Calu3 (cell line): ENCODE measurements around the gene FTO. TPM values are rescaled to one million over a fixed set of nuclear protein-coding genes. Genes with fewer than 3 reads are reported as not detected.

Experiments
- BruUV-seq: library from RNA; stranded (reverse); fragments of 400-500 nt; replicated peaks from 2 replicates; lab custom pipeline; 2021; lab: Mats Ljungman, UMichigan
- CTCF ChIA-PET: fragments of 300-600 bp; sonication (Branson Sonifier 250); formaldehyde crosslinking; loops from one replicate; lab custom pipeline; 2022; ENCODE audit warnings: antibody characterized with exemption; lab: Charles Lee
- DNase-seq: peaks from one replicate; pipeline ENCODE4 v3.0.0; 2022
- H3K27ac Mint-ChIP-seq: one replicate; pipeline ENCODE4 v1.8.0; 2022; ENCODE audit warnings: mixed read lengths; ENCODE audit not compliant: unreplicated experiment
- H3K27me3 Mint-ChIP-seq: one replicate; pipeline ENCODE4 v1.8.0; 2022; ENCODE audit warnings: mixed read lengths; ENCODE audit not compliant: unreplicated experiment
- H3K36me3 Mint-ChIP-seq: one replicate; pipeline ENCODE4 v1.8.0; 2022; ENCODE audit warnings: mild to moderate bottlenecking, moderate library complexity, mixed read lengths; ENCODE audit not compliant: insufficient read depth, unreplicated experiment
- H3K4me1 Mint-ChIP-seq: one replicate; pipeline ENCODE4 v1.8.0; 2022; ENCODE audit warnings: mild to moderate bottlenecking, low read depth, mixed read lengths; ENCODE audit not compliant: unreplicated experiment
- H3K4me3 Mint-ChIP-seq: one replicate; pipeline ENCODE4 v1.8.0; 2022; ENCODE audit warnings: mild to moderate bottlenecking, low read depth, moderate library complexity, mixed read lengths; ENCODE audit not compliant: unreplicated experiment
- H3K9me3 Mint-ChIP-seq: one replicate; pipeline ENCODE4 v1.8.0; 2022; ENCODE audit warnings: low read depth, mixed read lengths; ENCODE audit not compliant: unreplicated experiment
- CTCF ChIP-seq: fragments of 200-600 bp; IDR thresholded peaks from one replicate; pipeline ENCODE4 v1.8.0; 2022; ENCODE audit warnings: antibody characterized with exemption; ENCODE audit not compliant: unreplicated experiment
- intact Hi-C: fragments of 100-400 bp; cut with micrococcal nuclease; formaldehyde crosslinking; loops from one replicate; pipeline ENCODE4 v1.10.0; 2022; ENCODE audit not compliant: unreplicated experiment
- total RNA-seq: library from RNA; stranded (reverse); gene quantifications from 2 replicates; pipeline ENCODE4 v1.2.3, GENCODE V29; 2022

Gene FTO
- total RNA-seq, 1 experiment from 2014 or later, result 68.9 TPM

GRCh38 chr16:53967572-53967971 lies 263.6 kb downstream of the FTO start:
- no peaks in the 10 kb centered on the region for H3K36me3 Mint-ChIP-seq
- no peaks in the 10 kb centered on the region for H3K27me3 Mint-ChIP-seq
- H3K9me3 Mint-ChIP-seq, result no peaks in the 10 kb centered on the region
- H3K4me1 Mint-ChIP-seq, result no peaks in the 10 kb centered on the region
- DNase-seq, result no peak
- TF ChIP-seq CTCF, result no peak
- H3K27ac Mint-ChIP-seq, result no peak overlapping the region
- no TSS peak for BruUV-seq
- CTCF ChIA-PET, result no interaction called here
- intact Hi-C loops, result no loop called here
- H3K4me3 Mint-ChIP-seq, result no peak overlapping the region

GRCh38 chr16:53968454-53968853 lies 264.5 kb downstream of the FTO start:
- DNase-seq, result no peak
- no TSS peak for BruUV-seq

GRCh38 chr16:53968896-53969295 lies 264.9 kb downstream of the FTO start:
- CTCF ChIA-PET, result no interaction called here
- Mint-ChIP-seq H3K4me3 (no peak overlapping the region), H3K27me3 (no peaks in the 10 kb centered on the region), H3K9me3 (no peaks in the 10 kb centered on the region), H3K4me1 (no peaks in the 10 kb centered on the region), H3K36me3 (no peaks in the 10 kb centered on the region), H3K27ac (no peak overlapping the region)
- intact Hi-C loops, result no loop called here
- DNase-seq, result no peak
- no peak for TF ChIP-seq CTCF
- no TSS peak for BruUV-seq

More at GRCh38 chr16:53968454-53968853, 264.5 kb downstream of the FTO start:
- CTCF ChIA-PET, result no interaction called here
- no peak for TF ChIP-seq CTCF
- no peaks in the 10 kb centered on the region for H3K27me3 Mint-ChIP-seq
- H3K27ac Mint-ChIP-seq, result no peak overlapping the region
- intact Hi-C loops, result no loop called here
- no peaks in the 10 kb centered on the region for H3K9me3 Mint-ChIP-seq
- no peaks in the 10 kb centered on the region for H3K4me1 Mint-ChIP-seq
- H3K36me3 Mint-ChIP-seq, result no peaks in the 10 kb centered on the region
- H3K4me3 Mint-ChIP-seq, result no peak overlapping the region

- Mint-ChIP-seq H3K4me3 (no peak overlapping the region), H3K27ac (no peak overlapping the region), H3K27me3 (no peaks in the 10 kb centered on the region), H3K4me1 (no peaks in the 10 kb centered on the region), H3K36me3 (no peaks in the 10 kb centered on the region), H3K9me3 (no peaks in the 10 kb centered on the region)
- intact Hi-C loops, result no loop called here
- no peak for TF ChIP-seq CTCF
- CTCF ChIA-PET, result no interaction called here
- no TSS peak for BruUV-seq
- no peak for DNase-seq
These were observed 267.7 kb downstream of the FTO start for GRCh38 chr16:53971616-53972015.

- intact Hi-C loops, result no loop called here
- H3K4me1 Mint-ChIP-seq, result no peaks in the 10 kb centered on the region
- CTCF ChIA-PET, result no interaction called here
- H3K27me3 Mint-ChIP-seq, result no peaks in the 10 kb centered on the region
- BruUV-seq, result no TSS peak
- DNase-seq, result no peak
- H3K36me3 Mint-ChIP-seq, result no peaks in the 10 kb centered on the region
- H3K27ac Mint-ChIP-seq, result no peak overlapping the region
- H3K4me3 Mint-ChIP-seq, result no peak overlapping the region
- H3K9me3 Mint-ChIP-seq, result no peaks in the 10 kb centered on the region
- TF ChIP-seq CTCF, result no peak
These were observed 269.1 kb downstream of the FTO start for GRCh38 chr16:53973021-53973420.
